Neural progenitor cell (in vitro differentiated cells): ENCODE results near the gene ZNF620. TPM values are rescaled to one million over a fixed set of nuclear protein-coding genes. Genes with fewer than 3 reads are reported as not detected.

Experiments
- DNase-seq: peaks from one replicate; pipeline ENCODE4 v3.0.0-alpha.2; 2016; ENCODE audit warnings: low spot score
- H2AFZ ChIP-seq: fragments of 200-600 bp; sonication (generic); replicated peaks from 2 replicates; pipeline ENCODE4 v1.6.1; 2016; ENCODE audit warnings: antibody characterized with exemption
- H3F3A ChIP-seq: fragments of 200-600 bp; sonication (generic); 2 replicates; pipeline ENCODE4 v1.6.1; 2016; ENCODE audit warnings: antibody characterized with exemption, low read depth
- H3K27ac ChIP-seq: fragments of 200-600 bp; sonication (generic); 2 replicates; pipeline ENCODE4 v1.5.1; 2016; ENCODE audit warnings: mild to moderate bottlenecking
- H3K27me3 ChIP-seq: fragments of 200-600 bp; sonication (generic); 2 replicates; pipeline ENCODE4 v1.6.1; 2016; ENCODE audit warnings: mild to moderate bottlenecking, moderate library complexity
- H3K36me3 ChIP-seq: fragments of 200-600 bp; sonication (generic); 2 replicates; pipeline ENCODE4 v1.5.1; 2016
- H3K4me1 ChIP-seq: fragments of 200-600 bp; sonication (generic); 2 replicates; pipeline ENCODE4 v1.6.1; 2016; ENCODE audit warnings: mixed run types
- H3K4me2 ChIP-seq: fragments of 200-600 bp; sonication (generic); 2 replicates; pipeline ENCODE4 v1.6.1; 2016
- H3K4me3 ChIP-seq: fragments of 200-600 bp; sonication (generic); 2 replicates; pipeline ENCODE4 v1.5.1; 2016
- H3K79me2 ChIP-seq: fragments of 200-600 bp; sonication (generic); 2 replicates; pipeline ENCODE4 v1.6.1; 2016; ENCODE audit warnings: low read depth
- H3K9ac ChIP-seq: fragments of 200-600 bp; sonication (generic); 2 replicates; pipeline ENCODE4 v1.6.1; 2016
- H3K9me3 ChIP-seq: fragments of 200-600 bp; sonication (generic); 2 replicates; pipeline ENCODE4 v1.5.1; 2016; ENCODE audit warnings: low read depth
- H4K20me1 ChIP-seq: fragments of 200-600 bp; sonication (generic); 2 replicates; pipeline ENCODE4 v1.6.1; 2016; ENCODE audit warnings: low read depth
- H3K27ac Mint-ChIP-seq: 3 replicates; pipeline ENCODE4 v1.8.0; 2021; ENCODE audit warnings: mixed read lengths
- H3K27me3 Mint-ChIP-seq: 2 replicates; pipeline ENCODE4 v1.8.0; 2022; ENCODE audit warnings: low read depth, mild to moderate bottlenecking, inconsistent platforms, moderate library complexity, mixed read lengths; ENCODE audit not compliant: insufficient read depth
- H3K36me3 Mint-ChIP-seq: 3 replicates; pipeline ENCODE4 v1.8.0; 2021; ENCODE audit warnings: mixed read lengths
- H3K4me1 Mint-ChIP-seq: 3 replicates; pipeline ENCODE4 v1.8.0; 2021; ENCODE audit warnings: mixed read lengths
- H3K4me3 Mint-ChIP-seq: 3 replicates; pipeline ENCODE4 v1.8.0; 2021; ENCODE audit warnings: mild to moderate bottlenecking, moderate library complexity, mixed read lengths
- H3K9me3 Mint-ChIP-seq: 3 replicates; pipeline ENCODE4 v1.8.0; 2020; ENCODE audit warnings: mixed read lengths
- CTCF ChIP-seq: fragments of 200-600 bp; sonication (generic); IDR thresholded peaks from 2 replicates; pipeline ENCODE4 v1.5.1; 2017; ENCODE audit warnings: antibody characterized with exemption, mild to moderate bottlenecking
- EZH2 ChIP-seq: fragments of 200-600 bp; sonication (generic); IDR thresholded peaks from 2 replicates; pipeline ENCODE4 v1.6.1; 2017; ENCODE audit warnings: antibody characterized with exemption, mild to moderate bottlenecking, moderate library complexity
- EZH2phosphoT487 ChIP-seq: fragments of 200-600 bp; sonication (generic); IDR thresholded peaks from 2 replicates; pipeline ENCODE4 v1.6.1; 2017; ENCODE audit warnings: antibody characterized with exemption
- total RNA-seq: library from RNA; depleted of rRNA; stranded (reverse); fragments of >200 nt; gene quantifications from 2 replicates; pipeline ENCODE4 v1.2.3, GENCODE V29; 2015; ENCODE audit warnings: low replicate concordance

ZNF620 gene
- total RNA-seq, 1 donor from 2014 or later, result 23.6 TPM

GRCh38 chr3:40534283-40534682, 28.4 kb downstream of the ZNF620 start:
- Mint-ChIP-seq H3K4me1 (no peaks in the 10 kb centered on the region), H3K36me3 (peaks cover 84% of the 10 kb centered on the region), H3K27ac (no peak overlapping the region), H3K9me3 (peaks cover 25% of the 10 kb centered on the region), H3K4me3 (no peak overlapping the region), H3K27me3 (no peaks in the 10 kb centered on the region)
- Histone ChIP-seq H2AFZ (no peak overlapping the region), H3K27me3 (no peaks in the 10 kb centered on the region), H3K27ac (no peak overlapping the region), H3K9me3 (no peaks in the 10 kb centered on the region), H3K9ac (no peak overlapping the region), H3K4me3 (no peak overlapping the region), H3K4me1 (no peaks in the 10 kb centered on the region), H3K4me2 (no peak overlapping the region), H3K36me3 (peaks cover 12% of the 10 kb centered on the region), H3F3A (no peaks in the 10 kb centered on the region), H3K79me2 (no peaks in the 10 kb centered on the region), H4K20me1 (no peaks in the 10 kb centered on the region)
- TF ChIP-seq EZH2phosphoT487, result no peak
- TF ChIP-seq CTCF, result no peak
- TF ChIP-seq EZH2, result no peak
- no peak for DNase-seq

- no peaks in the 10 kb centered on the region for H3K27me3 ChIP-seq
- peak; percentile 12 for DNase-seq
- no peaks in the 10 kb centered on the region for H4K20me1 ChIP-seq
- H3K36me3 Mint-ChIP-seq, result peaks cover 2% of the 10 kb centered on the region
- H3K79me2 ChIP-seq, result no peaks in the 10 kb centered on the region
- no peak overlapping the region for H3K27ac ChIP-seq
- TF ChIP-seq CTCF (no peak), EZH2 (no peak), EZH2phosphoT487 (no peak)
- peaks cover 8% of the 10 kb centered on the region for H3K9me3 Mint-ChIP-seq
- H3K9me3 ChIP-seq, result no peaks in the 10 kb centered on the region
- no peak overlapping the region for H3K9ac ChIP-seq
- no peak overlapping the region for H3K27ac Mint-ChIP-seq
- peaks cover 16% of the 10 kb centered on the region for H3K4me1 ChIP-seq
- H2AFZ ChIP-seq, result no peak overlapping the region
- H3F3A ChIP-seq, result no peaks in the 10 kb centered on the region
- H3K27me3 Mint-ChIP-seq, result peaks cover 8% of the 10 kb centered on the region
- no peak overlapping the region for H3K4me3 Mint-ChIP-seq
- no peak overlapping the region for H3K4me3 ChIP-seq
- H3K36me3 ChIP-seq, result no peaks in the 10 kb centered on the region
- H3K4me2 ChIP-seq, result no peak overlapping the region
- peaks cover 11% of the 10 kb centered on the region for H3K4me1 Mint-ChIP-seq
Measured at GRCh38 chr3:40546816-40547215, 41.0 kb downstream of the ZNF620 start.

GRCh38 chr3:40550167-40550566, 44.3 kb downstream of the ZNF620 start:
- Histone ChIP-seq H3F3A (no peaks in the 10 kb centered on the region), H3K4me1 (peaks cover 16% of the 10 kb centered on the region), H3K79me2 (no peaks in the 10 kb centered on the region), H3K4me3 (no peak overlapping the region), H3K36me3 (no peaks in the 10 kb centered on the region), H2AFZ (no peak overlapping the region), H3K27me3 (no peaks in the 10 kb centered on the region), H3K9ac (no peak overlapping the region), H4K20me1 (no peaks in the 10 kb centered on the region), H3K4me2 (no peak overlapping the region), H3K9me3 (no peaks in the 10 kb centered on the region), H3K27ac (no peak overlapping the region)
- H3K27ac Mint-ChIP-seq, result no peak overlapping the region
- H3K9me3 Mint-ChIP-seq, result peaks cover 10% of the 10 kb centered on the region
- H3K27me3 Mint-ChIP-seq, result peaks cover 8% of the 10 kb centered on the region
- no peak overlapping the region for H3K4me3 Mint-ChIP-seq
- no peak for DNase-seq
- H3K4me1 Mint-ChIP-seq, result peaks cover 11% of the 10 kb centered on the region
- no peaks in the 10 kb centered on the region for H3K36me3 Mint-ChIP-seq
- TF ChIP-seq CTCF (no peak), EZH2 (no peak), EZH2phosphoT487 (no peak)
